IMR-90 (cell line): ENCODE measurements around the gene HOATZ. TPM values are rescaled to one million over a fixed set of nuclear protein-coding genes. Genes with fewer than 3 reads are reported as not detected.

Experiments used
- ATAC-seq: fragments of 200-7000 bp; cut with Tn5 transposase; 2 replicates; pipeline ENCODE4 v1.9.1; 2020; ENCODE audit warnings: low read depth, mild to moderate bottlenecking, moderate library complexity
- BruUV-seq: library from RNA; stranded (reverse); fragments of 400-500 nt; replicated peaks from 2 replicates; lab custom pipeline; 2021; lab: Mats Ljungman, UMichigan
- CTCF ChIA-PET: fragments of 300-600 bp; formaldehyde crosslinking; extraction: SDS; loops from one replicate; lab custom pipeline; 2021; ENCODE audit warnings: antibody characterized with exemption; lab: Yijun Ruan, JAX
- POLR2A ChIA-PET: fragments of 300-600 bp; sonication (Branson Sonifier 250); formaldehyde crosslinking; loops from one replicate; lab custom pipeline; 2022; ENCODE audit warnings: antibody characterized with exemption; ENCODE audit not compliant: unreplicated experiment; lab: Charles Lee
- DNase-seq: peaks from one replicate; pipeline ENCODE4 v3.0.0; 2013
- H2AFZ ChIP-seq: replicated peaks from 2 replicates; pipeline ENCODE3; 2013; ENCODE audit warnings: low read length, mild to moderate bottlenecking; ENCODE audit not compliant: poor library complexity
- H2AK5ac ChIP-seq: 2 replicates; pipeline ENCODE4 v1.6.1; 2013; ENCODE audit warnings: low read depth, low read length, inconsistent platforms
- H2AK9ac ChIP-seq: replicated peaks from 2 replicates; pipeline ENCODE3; 2013; ENCODE audit warnings: mild to moderate bottlenecking, low read depth, low read length, moderate library complexity; ENCODE audit not compliant: poor library complexity
- H2BK120ac ChIP-seq: 2 replicates; pipeline ENCODE4 v1.6.1; 2013; ENCODE audit warnings: low read depth, low read length, inconsistent platforms
- H2BK15ac ChIP-seq: 3 replicates; pipeline ENCODE4 v1.6.1; 2013; ENCODE audit warnings: low read depth, low read length, inconsistent platforms
- H2BK20ac ChIP-seq: 2 replicates; pipeline ENCODE4 v1.6.1; 2013; ENCODE audit warnings: low read depth, mild to moderate bottlenecking, inconsistent platforms, low read length, moderate library complexity
- H2BK5ac ChIP-seq: 2 replicates; pipeline ENCODE4 v1.6.1; 2013; ENCODE audit warnings: mild to moderate bottlenecking, low read depth, low read length, inconsistent platforms; ENCODE audit not compliant: poor library complexity, severe bottlenecking
- H3K14ac ChIP-seq: replicated peaks from 2 replicates; pipeline ENCODE4 v1.6.1; 2013; ENCODE audit warnings: low read depth, low read length, inconsistent platforms
- H3K18ac ChIP-seq: 2 replicates; pipeline ENCODE4 v1.6.1; 2013; ENCODE audit warnings: low read depth, low read length, control low read depth
- H3K23ac ChIP-seq: 2 replicates; pipeline ENCODE4 v1.6.1; 2013; ENCODE audit warnings: low read depth, low read length, inconsistent platforms
- H3K27ac ChIP-seq: 2 replicates; pipeline ENCODE4 v1.5.1; 2013; ENCODE audit warnings: mild to moderate bottlenecking, control low read depth, low read length; ENCODE audit not compliant: insufficient read depth
- H3K27me3 ChIP-seq: 2 replicates; pipeline ENCODE4 v1.6.1; 2013; ENCODE audit warnings: low read length; ENCODE audit not compliant: control insufficient read depth, insufficient read depth
- H3K36me3 ChIP-seq: 2 replicates; pipeline ENCODE4 v1.6.1; 2013; ENCODE audit warnings: low read length, mixed read lengths; ENCODE audit not compliant: control insufficient read depth, insufficient read depth
- H3K4ac ChIP-seq: 2 replicates; pipeline ENCODE4 v1.6.1; 2013; ENCODE audit warnings: low read depth, low read length, inconsistent platforms
- H3K4me1 ChIP-seq: 2 replicates; pipeline ENCODE4 v1.6.1; 2013; ENCODE audit warnings: low read length, mixed read lengths; ENCODE audit not compliant: control insufficient read depth, insufficient read depth
- H3K4me2 ChIP-seq: 2 replicates; pipeline ENCODE4 v1.6.1; 2013; ENCODE audit warnings: low read depth, mild to moderate bottlenecking, control low read depth, low read length, moderate library complexity
- H3K4me3 ChIP-seq: 2 replicates; pipeline ENCODE4 v1.5.1; 2013; ENCODE audit warnings: low read depth, mild to moderate bottlenecking, control low read depth, low read length, moderate library complexity; ENCODE audit not compliant: insufficient read depth
- H3K56ac ChIP-seq: 2 replicates; pipeline ENCODE4 v1.6.1; 2013; ENCODE audit warnings: low read length, inconsistent platforms; ENCODE audit not compliant: insufficient read depth; ENCODE audit errors: extremely low read depth
- H3K79me1 ChIP-seq, 2 experiments: 2 replicates each; pipeline ENCODE4 v1.6.1; 2013; ENCODE audit warnings: low read length in 2 of 2, inconsistent platforms in 1 of 2, low read depth in 1 of 2
- H3K9ac ChIP-seq: 2 replicates; pipeline ENCODE4 v1.6.1; 2013; ENCODE audit warnings: low read depth, low read length, control low read depth
- H3K9me1 ChIP-seq: 2 replicates; pipeline ENCODE4 v1.6.1; 2013; ENCODE audit warnings: low read length, inconsistent platforms; ENCODE audit not compliant: insufficient read depth
- H3K9me3 ChIP-seq: 2 replicates; pipeline ENCODE4 v1.6.1; 2013; ENCODE audit warnings: low read length; ENCODE audit not compliant: control insufficient read depth, insufficient read depth
- H4K20me1 ChIP-seq: 2 replicates; pipeline ENCODE4 v1.6.1; 2013; ENCODE audit warnings: low read length, inconsistent platforms; ENCODE audit not compliant: insufficient read depth
- H4K5ac ChIP-seq: 2 replicates; pipeline ENCODE4 v1.6.1; 2013; ENCODE audit warnings: mild to moderate bottlenecking, low read depth, low read length, control low read depth
- H4K8ac ChIP-seq, 2 experiments: 2 replicates each; pipeline ENCODE4 v1.6.1; 2013; ENCODE audit warnings: low read depth in 2 of 2, low read length in 2 of 2, control low read depth in 1 of 2, inconsistent platforms in 1 of 2
- H4K91ac ChIP-seq: 2 replicates; pipeline ENCODE4 v1.6.1; 2013; ENCODE audit warnings: low read depth, low read length, inconsistent platforms; ENCODE audit not compliant: insufficient read depth
- BHLHE40 ChIP-seq: fragments of 150-350 bp; IDR thresholded peaks from 2 replicates; pipeline ENCODE4 v1.6.1; 2016; ENCODE audit warnings: mild to moderate bottlenecking, low read depth, low read length
- MAFK ChIP-seq: IDR thresholded peaks from 2 replicates; pipeline ENCODE4 v1.6.1; 2012; ENCODE audit warnings: low read depth, low read length, improper control_type of control experiment
- SMC3 ChIP-seq: fragments of 150-350 bp; IDR thresholded peaks from 2 replicates; pipeline ENCODE4 v1.6.1; 2016; ENCODE audit warnings: low read depth, mild to moderate bottlenecking, antibody characterized with exemption, low read length, moderate library complexity
- WGBS, 2 experiments: methylation state at CpG; one replicate each; pipeline versions ENCODE4 v1.1.5 to v1.1.7; 2013; ENCODE audit warnings: missing lambda C conversion rate in 2 of 2; ENCODE audit not compliant: insufficient read length in 1 of 2; ENCODE audit errors: extremely low coverage in 2 of 2; 5-methylcytosine and 5-hydroxymethylcytosine counted together
- dilution Hi-C: fragments of 300-500 bp; cut with HindIII; formaldehyde crosslinking; loops from one replicate; pipeline ENCODE4 v1.14.3; 2018; ENCODE audit warnings: low sequenced_read_pairs; ENCODE audit not compliant: unreplicated experiment
- in situ Hi-C: fragments of 300-500 bp; cut with MboI; formaldehyde crosslinking; loops from 3 replicates; pipeline ENCODE4 v1.14.3; 2019; ENCODE audit warnings: low sequenced_read_pairs, inconsistent platforms, mixed read lengths
- intact Hi-C: fragments of 100-400 bp; cut with micrococcal nuclease; formaldehyde crosslinking; loops from 2 replicates; pipeline ENCODE4 v1.10.0; 2022
- polyA plus RNA-seq, 3 experiments: library from polyadenylated mRNA; depleted of rRNA; stranded (reverse); fragments of >200 nt; gene quantifications; 2 replicates each; pipeline ENCODE4 v1.2.3, GENCODE V29; 2012; ENCODE audit warnings: low replicate concordance in 1 of 3
- total RNA-seq: library from RNA; depleted of rRNA; stranded (reverse); fragments of >200 nt; gene quantifications from 2 replicates; pipeline ENCODE4 v1.2.3, GENCODE V29; 2012

The HOATZ gene
- total and polyA plus RNA-seq, 2 of the 4 experiments (the other 2 are of a cell fraction), result not detected

DNA sequence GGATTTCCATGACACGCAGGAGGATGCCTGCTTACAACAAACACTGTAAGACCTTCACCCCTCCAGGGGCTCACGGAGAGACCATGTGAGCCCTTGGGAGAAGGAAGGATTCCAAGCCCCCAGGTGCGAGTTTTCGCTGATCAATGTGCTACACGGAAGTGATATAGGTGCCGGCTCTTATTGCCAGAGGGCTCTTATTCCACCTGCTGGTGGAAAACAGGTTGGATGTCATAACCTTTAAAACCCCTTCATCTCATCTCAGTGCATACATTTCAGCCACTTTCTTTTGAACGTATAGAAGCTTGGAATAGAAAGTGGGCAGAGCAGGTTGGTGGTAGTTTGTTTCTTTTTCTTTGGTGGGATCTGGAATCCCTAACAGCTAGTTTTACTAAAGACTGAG is 51.7 kb downstream of the HOATZ start:
- H3K36me3 ChIP-seq, result peaks cover 7% of the 10 kb centered on the region
- no peak overlapping the region for H3K14ac ChIP-seq
- peak overlapping the region; percentile 45; the same call in 1 of the 2 replicates for H2AK5ac ChIP-seq
- no peak overlapping the region for H4K8ac ChIP-seq
- intact Hi-C loops (no loop called here), in situ Hi-C loops (no loop called here), dilution Hi-C loops (no loop called here)
- peaks cover 17% of the 10 kb centered on the region for H3K4me1 ChIP-seq
- H2BK5ac ChIP-seq, result no peak overlapping the region
- H3K27ac ChIP-seq, result no peak overlapping the region
- H4K20me1 ChIP-seq, result 0 out of 2 replicates have a peak, but pooled peaks cover 3% of the 10 kb centered on the region
- DNase-seq (no peak), ATAC-seq (no peak)
- H3K4ac ChIP-seq, result peak overlapping the region; percentile 11; the same call in 1 of the 2 replicates
- H2AK9ac ChIP-seq, result no peak overlapping the region
- H3K79me1 ChIP-seq, result peaks cover 0 to 10% of the 10 kb centered on the region in 2 experiments; a peak in 2 of 4 replicates
- no peak overlapping the region for H3K23ac ChIP-seq
- BruUV-seq, result no TSS peak
- H3K4me3 ChIP-seq, result no peak overlapping the region
- no peak overlapping the region for H3K9ac ChIP-seq
- H3K56ac ChIP-seq, result no peak overlapping the region
- POLR2A ChIA-PET, result no interaction called here
- H3K9me1 ChIP-seq, result peaks cover 15% of the 10 kb centered on the region
- TF ChIP-seq MAFK (no peak), SMC3 (no peak), BHLHE40 (no peak)
- H2AFZ ChIP-seq, result no peak overlapping the region
- H4K91ac ChIP-seq, result no peak overlapping the region
- no CpG with 5 or more reads among the region's 7 CpGs for WGBS, 2 experiments
- no peaks in the 10 kb centered on the region for H3K27me3 ChIP-seq
- peak overlapping the region; percentile 1 for H2BK20ac ChIP-seq
- H2BK15ac ChIP-seq, result peak overlapping the region; percentile 2; the same call in 1 of the 3 replicates
- no peak overlapping the region for H2BK120ac ChIP-seq
- H3K9me3 ChIP-seq, result no peaks in the 10 kb centered on the region
- H4K5ac ChIP-seq, result no peak overlapping the region
- H3K4me2 ChIP-seq, result no peak overlapping the region
- 0 out of 2 replicates have a peak overlapping the region, but pooled peaks have one; percentile 20 for H3K18ac ChIP-seq
- CTCF ChIA-PET, result interaction anchor here (1.2 kb wide), 1 partner anchor 12 kb away, joined by 4 read pairs; no protein-coding TSS in a partner anchor
